Activated naive CD4-positive, alpha-beta T cell treated with anti-CD3 and anti-CD28 coated beads, Interleukin-2, amount 50 U/mL, for 72 hours (primary cell): ENCODE measurements around the gene LDHAL6B. TPM values are rescaled to one million over a fixed set of nuclear protein-coding genes. Genes with fewer than 3 reads are reported as not detected.

ENCODE experiments used
- ATAC-seq, 2 donors: fragments of 150-1000 bp; cut with Tn5 transposase; 2 replicates each; pipeline ENCODE4 v1.10.0; 2021; ENCODE audit warnings: mild to moderate bottlenecking in 2 of 2, moderate library complexity in 2 of 2
- DNase-seq, 2 donors: peaks; one replicate each; pipeline ENCODE4 v3.0.0; 2021 to 2022; ENCODE audit warnings: low spot score in 2 of 2
- H3K27ac Mint-ChIP-seq, 2 donors: one replicate each; pipeline ENCODE4 v1.8.0; 2022; ENCODE audit warnings: mild to moderate bottlenecking in 2 of 2, mixed read lengths in 2 of 2
- H3K36me3 Mint-ChIP-seq, 2 donors: one replicate each; pipeline ENCODE4 v1.8.0; 2022; ENCODE audit warnings: mixed read lengths in 2 of 2
- H3K9me3 Mint-ChIP-seq, 2 donors: one replicate each; pipeline ENCODE4 v1.8.0; 2022; ENCODE audit warnings: mixed read lengths in 2 of 2
- total RNA-seq, 2 donors: library from RNA; stranded (reverse); gene quantifications; one replicate each; pipeline ENCODE4 v1.2.3, GENCODE V29; 2022

The LDHAL6B gene
- total RNA-seq, 2 donors from 2014 or later, result not detected

- H3K36me3 Mint-ChIP-seq, result no peaks in the 10 kb centered on the region
- H3K9me3 Mint-ChIP-seq, result no peaks in the 10 kb centered on the region
- no peak overlapping the region for H3K27ac Mint-ChIP-seq
- no peak for ATAC-seq
- DNase-seq, result no peak
Measured at GRCh38 chr15:59199626-59200465, 6.8 kb upstream of the LDHAL6B start.

- Mint-ChIP-seq H3K36me3 (no peaks in the 10 kb centered on the region), H3K27ac (no peak overlapping the region), H3K9me3 (no peaks in the 10 kb centered on the region)
- no peak for ATAC-seq
- no peak for DNase-seq
Measured at GRCh38 chr15:59200560-59200959, 6.1 kb upstream of the LDHAL6B start.

GRCh38 chr15:59203008-59203407, 3.6 kb upstream of the LDHAL6B start:
- no peak overlapping the region for H3K27ac Mint-ChIP-seq
- no peaks in the 10 kb centered on the region for H3K9me3 Mint-ChIP-seq
- DNase-seq, result no peak
- no peak for ATAC-seq
- no peaks in the 10 kb centered on the region for H3K36me3 Mint-ChIP-seq

GRCh38 chr15:59203657-59204056, 3.0 kb upstream of the LDHAL6B start:
- ATAC-seq (no peak), DNase-seq (no peak)
- Mint-ChIP-seq H3K9me3 (no peaks in the 10 kb centered on the region), H3K36me3 (no peaks in the 10 kb centered on the region), H3K27ac (no peak overlapping the region)

GRCh38 chr15:59205839-59206622, 612 bp upstream of the LDHAL6B start:
- Mint-ChIP-seq H3K9me3 (no peaks in the 10 kb centered on the region), H3K36me3 (no peaks in the 10 kb centered on the region), H3K27ac (no peak overlapping the region)
- ATAC-seq, result no peak
- no peak for DNase-seq

- ATAC-seq, result no peak
- no peaks in the 10 kb centered on the region for H3K36me3 Mint-ChIP-seq
- H3K27ac Mint-ChIP-seq, result no peak overlapping the region
- H3K9me3 Mint-ChIP-seq, result no peaks in the 10 kb centered on the region
- no peak for DNase-seq
Measured at GRCh38 chr15:59208613-59209249, 2.1 kb downstream of the LDHAL6B start.

- no peak for DNase-seq
- Mint-ChIP-seq H3K27ac (no peak overlapping the region), H3K36me3 (no peaks in the 10 kb centered on the region), H3K9me3 (no peaks in the 10 kb centered on the region)
- ATAC-seq, result no peak
Measured at GRCh38 chr15:59210186-59210585, 3.5 kb downstream of the LDHAL6B start.

GRCh38 chr15:59216911-59217310, 10.3 kb downstream of the LDHAL6B start:
- H3K27ac Mint-ChIP-seq, result no peak overlapping the region
- ATAC-seq (no peak), DNase-seq (no peak)
- H3K9me3 Mint-ChIP-seq, result no peaks in the 10 kb centered on the region
- no peaks in the 10 kb centered on the region for H3K36me3 Mint-ChIP-seq

- Mint-ChIP-seq H3K27ac (no peak overlapping the region), H3K9me3 (no peaks in the 10 kb centered on the region), H3K36me3 (no peaks in the 10 kb centered on the region)
- DNase-seq (no peak), ATAC-seq (no peak)
Measured at GRCh38 chr15:59217876-59218498, 11.3 kb downstream of the LDHAL6B start.

- DNase-seq (no peak), ATAC-seq (no peak)
- no peaks in the 10 kb centered on the region for H3K9me3 Mint-ChIP-seq
- no peaks in the 10 kb centered on the region for H3K36me3 Mint-ChIP-seq
- no peak overlapping the region for H3K27ac Mint-ChIP-seq
Measured at GRCh38 chr15:59218710-59219109, 12.1 kb downstream of the LDHAL6B start.

- no peaks in the 10 kb centered on the region for H3K36me3 Mint-ChIP-seq
Measured at GRCh38 chr15:59221511-59222505, 15.2 kb downstream of the LDHAL6B start.

GRCh38 chr15:59222906-59223550, 16.4 kb downstream of the LDHAL6B start:
- ATAC-seq (no peak), DNase-seq (no peak)
- Mint-ChIP-seq H3K36me3 (no peaks in the 10 kb centered on the region), H3K27ac (no peak overlapping the region), H3K9me3 (no peaks in the 10 kb centered on the region)

More at GRCh38 chr15:59221511-59222505, 15.2 kb downstream of the LDHAL6B start:
- Mint-ChIP-seq H3K9me3 (no peaks in the 10 kb centered on the region), H3K27ac (no peak overlapping the region)
- no peak for ATAC-seq
- DNase-seq, result no peak

- H3K36me3 Mint-ChIP-seq, result no peaks in the 10 kb centered on the region
- no peaks in the 10 kb centered on the region for H3K9me3 Mint-ChIP-seq
- DNase-seq, result no peak
- no peak for ATAC-seq
- no peak overlapping the region for H3K27ac Mint-ChIP-seq
Measured at GRCh38 chr15:59223736-59224135, 17.1 kb downstream of the LDHAL6B start.

- Mint-ChIP-seq H3K27ac (no peak overlapping the region), H3K36me3 (no peaks in the 10 kb centered on the region), H3K9me3 (no peaks in the 10 kb centered on the region)
- ATAC-seq (no peak), DNase-seq (no peak)
Measured at GRCh38 chr15:59224474-59224873, 17.8 kb downstream of the LDHAL6B start.

GRCh38 chr15:59227021-59227420, 20.4 kb downstream of the LDHAL6B start:
- Mint-ChIP-seq H3K27ac (no peak overlapping the region), H3K36me3 (no peaks in the 10 kb centered on the region), H3K9me3 (no peaks in the 10 kb centered on the region)
- DNase-seq (no peak), ATAC-seq (no peak)
